ENCODE data around the gene FAM111A.

The FAM111A gene

GRCh38 chr11:59171508-59172322 lies 29.1 kb downstream of the FAM111A start, which contains the start of gene DTX4 (continued):
- TF ChIP-seq ZNF214 (tag by site-specific recombination; IDR thresholded peaks at IDR 0.05; ENCODE audit: borderline replicate concordance) = no peak
- TF ChIP-seq ZNF169 (tag by site-specific recombination; IDR thresholded peaks at IDR 0.05) = no peak
- TF ChIP-seq FEZF1 (tag by site-specific recombination; IDR thresholded peaks at IDR 0.05) = no peak
- TF ChIP-seq ZBTB1 (tag by site-specific recombination; IDR thresholded peaks at IDR 0.05) = peak; percentile 68; the same call in 1 of the 2 replicates
- TF ChIP-seq KLF1 (tag by site-specific recombination; IDR thresholded peaks at IDR 0.05) = peak; percentile 28; the same call in 1 of the 2 replicates
- no peak for TF ChIP-seq ZNF621 (tag by site-specific recombination; IDR thresholded peaks at IDR 0.05)
- TF ChIP-seq SCRT2 (tag by site-specific recombination; IDR thresholded peaks at IDR 0.05) = peak; percentile 93
- TF ChIP-seq ZNF398 (tag by site-specific recombination; IDR thresholded peaks at IDR 0.05) = peak; percentile 94
- no peak for TF ChIP-seq ZNF354C (tag by site-specific recombination; IDR thresholded peaks at IDR 0.05; ENCODE audit: borderline replicate concordance, low read depth)
- peak; percentile 56; the same call in 1 of the 2 replicates for TF ChIP-seq ZBTB21 (tag by site-specific recombination; IDR thresholded peaks at IDR 0.05)
- TF ChIP-seq, protein P1, sequence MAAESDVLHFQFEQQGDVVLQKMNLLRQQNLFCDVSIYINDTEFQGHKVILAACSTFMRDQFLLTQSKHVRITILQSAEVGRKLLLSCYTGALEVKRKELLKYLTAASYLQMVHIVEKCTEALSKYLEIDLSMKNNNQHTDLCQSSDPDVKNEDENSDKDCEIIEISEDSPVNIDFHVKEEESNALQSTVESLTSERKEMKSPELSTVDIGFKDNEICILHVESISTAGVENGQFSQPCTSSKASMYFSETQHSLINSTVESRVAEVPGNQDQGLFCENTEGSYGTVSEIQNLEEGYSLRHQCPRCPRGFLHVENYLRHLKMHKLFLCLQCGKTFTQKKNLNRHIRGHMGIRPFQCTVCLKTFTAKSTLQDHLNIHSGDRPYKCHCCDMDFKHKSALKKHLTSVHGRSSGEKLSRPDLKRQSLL (tag by site-specific recombination; IDR thresholded peaks at IDR 0.05) = no peak
- no peak for TF ChIP-seq ZNF19 (tag by site-specific recombination; IDR thresholded peaks at IDR 0.05; ENCODE audit: low read depth)
- TF ChIP-seq ZNF138 (tag by site-specific recombination; IDR thresholded peaks at IDR 0.05; ENCODE audit: borderline replicate concordance) = no peak
- TF ChIP-seq MZF1 (tag by site-specific recombination; IDR thresholded peaks at IDR 0.05; ENCODE audit: borderline replicate concordance) = no peak
- TF ChIP-seq ZNF311 (tag by site-specific recombination; IDR thresholded peaks at IDR 0.05; ENCODE audit: borderline replicate concordance) = no peak
- no peak for TF ChIP-seq ZNF530 (tag by site-specific recombination; IDR thresholded peaks at IDR 0.05; ENCODE audit: low read depth)
- no peak for TF ChIP-seq ZNF76 (tag by site-specific recombination; IDR thresholded peaks at IDR 0.05; ENCODE audit: borderline replicate concordance, low read depth)
- no peak for TF ChIP-seq RBAK (tag by site-specific recombination; IDR thresholded peaks at IDR 0.05)
- TF ChIP-seq, protein P2, sequence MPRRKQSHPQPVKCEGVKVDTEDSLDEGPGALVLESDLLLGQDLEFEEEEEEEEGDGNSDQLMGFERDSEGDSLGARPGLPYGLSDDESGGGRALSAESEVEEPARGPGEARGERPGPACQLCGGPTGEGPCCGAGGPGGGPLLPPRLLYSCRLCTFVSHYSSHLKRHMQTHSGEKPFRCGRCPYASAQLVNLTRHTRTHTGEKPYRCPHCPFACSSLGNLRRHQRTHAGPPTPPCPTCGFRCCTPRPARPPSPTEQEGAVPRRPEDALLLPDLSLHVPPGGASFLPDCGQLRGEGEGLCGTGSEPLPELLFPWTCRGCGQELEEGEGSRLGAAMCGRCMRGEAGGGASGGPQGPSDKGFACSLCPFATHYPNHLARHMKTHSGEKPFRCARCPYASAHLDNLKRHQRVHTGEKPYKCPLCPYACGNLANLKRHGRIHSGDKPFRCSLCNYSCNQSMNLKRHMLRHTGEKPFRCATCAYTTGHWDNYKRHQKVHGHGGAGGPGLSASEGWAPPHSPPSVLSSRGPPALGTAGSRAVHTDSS (tag by site-specific recombination; IDR thresholded peaks at IDR 0.05) = no peak
- no peak for TF ChIP-seq ZNF23 (tag by site-specific recombination; IDR thresholded peaks at IDR 0.05; ENCODE audit: borderline replicate concordance)
- no peak; the same call in 1 of the 2 replicates for TF ChIP-seq WT1 (tag by site-specific recombination; IDR thresholded peaks at IDR 0.05)
- TF ChIP-seq PBX3 (CRISPR knock-in tag; IDR thresholded peaks at IDR 0.05) = peak; percentile 72; the same call in 1 of the 2 replicates
- TF ChIP-seq, protein P3, sequence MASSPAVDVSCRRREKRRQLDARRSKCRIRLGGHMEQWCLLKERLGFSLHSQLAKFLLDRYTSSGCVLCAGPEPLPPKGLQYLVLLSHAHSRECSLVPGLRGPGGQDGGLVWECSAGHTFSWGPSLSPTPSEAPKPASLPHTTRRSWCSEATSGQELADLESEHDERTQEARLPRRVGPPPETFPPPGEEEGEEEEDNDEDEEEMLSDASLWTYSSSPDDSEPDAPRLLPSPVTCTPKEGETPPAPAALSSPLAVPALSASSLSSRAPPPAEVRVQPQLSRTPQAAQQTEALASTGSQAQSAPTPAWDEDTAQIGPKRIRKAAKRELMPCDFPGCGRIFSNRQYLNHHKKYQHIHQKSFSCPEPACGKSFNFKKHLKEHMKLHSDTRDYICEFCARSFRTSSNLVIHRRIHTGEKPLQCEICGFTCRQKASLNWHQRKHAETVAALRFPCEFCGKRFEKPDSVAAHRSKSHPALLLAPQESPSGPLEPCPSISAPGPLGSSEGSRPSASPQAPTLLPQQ (tag by site-specific recombination; IDR thresholded peaks at IDR 0.05) = peak; percentile 77
- no peak for TF ChIP-seq ZNF157 (tag by site-specific recombination; IDR thresholded peaks at IDR 0.05)
- no peak for TF ChIP-seq KLF17 (tag by site-specific recombination; IDR thresholded peaks at IDR 0.05)
- TF ChIP-seq BCL11B (tag by site-specific recombination; IDR thresholded peaks at IDR 0.05; ENCODE audit: low read depth) = no peak
- TF ChIP-seq, protein P4, sequence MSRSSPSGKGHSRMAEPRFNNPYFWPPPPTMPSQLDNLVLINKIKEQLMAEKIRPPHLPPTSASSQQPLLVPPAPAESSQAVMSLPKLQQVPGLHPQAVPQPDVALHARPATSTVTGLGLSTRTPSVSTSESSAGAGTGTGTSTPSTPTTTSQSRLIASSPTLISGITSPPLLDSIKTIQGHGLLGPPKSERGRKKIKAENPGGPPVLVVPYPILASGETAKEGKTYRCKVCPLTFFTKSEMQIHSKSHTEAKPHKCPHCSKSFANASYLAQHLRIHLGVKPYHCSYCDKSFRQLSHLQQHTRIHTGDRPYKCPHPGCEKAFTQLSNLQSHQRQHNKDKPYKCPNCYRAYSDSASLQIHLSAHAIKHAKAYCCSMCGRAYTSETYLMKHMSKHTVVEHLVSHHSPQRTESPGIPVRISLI (tag by site-specific recombination; IDR thresholded peaks at IDR 0.05) = no peak
- TF ChIP-seq ZSCAN16 (tag by site-specific recombination; IDR thresholded peaks at IDR 0.05) = no peak
- TF ChIP-seq ZNF660 (tag by site-specific recombination; IDR thresholded peaks at IDR 0.05) = no peak
